Muscle layer of colon (tissue), 2 donors: ENCODE results near the gene IGF1R.

Experiments
- H3K27ac ChIP-seq: one replicate; pipeline ENCODE4 v1.7.0; 2013; ENCODE audit warnings: low read depth, mild to moderate bottlenecking, low read length, moderate library complexity
- H3K27me3 ChIP-seq, 2 donors: one replicate each; pipeline ENCODE4 v1.7.0; 2013; ENCODE audit warnings: low read length in 2 of 2, mild to moderate bottlenecking in 2 of 2; ENCODE audit not compliant: insufficient read depth in 2 of 2, control insufficient read depth in 1 of 2
- H3K36me3 ChIP-seq: one replicate; pipeline ENCODE4 v1.7.0; 2013; ENCODE audit warnings: mild to moderate bottlenecking, low read length; ENCODE audit not compliant: insufficient read depth
- H3K4me1 ChIP-seq: one replicate; pipeline ENCODE4 v1.7.0; 2013; ENCODE audit warnings: mild to moderate bottlenecking, low read length; ENCODE audit not compliant: insufficient read depth
- H3K4me3 ChIP-seq, 2 donors: one replicate each; pipeline ENCODE4 v1.7.0; 2013; ENCODE audit warnings: low read length in 2 of 2, low read depth in 1 of 2, mild to moderate bottlenecking in 1 of 2, moderate library complexity in 1 of 2
- H3K9ac ChIP-seq: one replicate; pipeline ENCODE4 v1.7.0; 2013; ENCODE audit warnings: low read length
- H3K9me3 ChIP-seq: one replicate; pipeline ENCODE4 v1.7.0; 2013; ENCODE audit warnings: mild to moderate bottlenecking, low read length
- donor health status: abdominal sarcoma.
- donor health status: Adenocarcinoma of cecum.

IGF1R gene

DNA sequence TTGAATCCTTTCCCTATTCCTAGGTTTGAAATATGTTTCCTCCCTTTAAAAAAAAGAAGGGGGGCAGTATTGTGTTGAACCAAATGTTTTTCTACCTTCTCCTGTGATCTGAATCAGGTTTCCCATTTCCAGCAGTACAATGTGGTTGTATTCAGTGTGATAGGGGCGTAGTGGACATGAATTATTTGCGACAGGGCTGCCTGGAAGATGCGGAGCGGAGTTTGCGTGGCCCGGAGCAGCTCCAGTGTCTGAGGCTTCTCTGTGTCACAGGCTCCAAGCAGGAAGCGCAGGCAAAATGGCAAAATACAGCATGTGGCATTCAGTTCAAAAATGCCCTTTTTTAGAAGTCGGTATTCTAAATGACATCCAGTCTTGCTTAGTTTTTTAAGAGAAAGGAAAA, 204.8 kb downstream of the IGF1R start:
- Histone ChIP-seq H3K36me3 (no peaks in the 10 kb centered on the region), H3K4me1 (peaks cover 73% of the 10 kb centered on the region), H3K27me3 (no peaks in the 10 kb centered on the region), H3K27ac (peak overlapping the region; percentile 92), H3K9ac (peak overlapping the region; percentile 49), H3K9me3 (no peaks in the 10 kb centered on the region), H3K4me3 (peak overlapping the region; percentile 73 to 91)

DNA sequence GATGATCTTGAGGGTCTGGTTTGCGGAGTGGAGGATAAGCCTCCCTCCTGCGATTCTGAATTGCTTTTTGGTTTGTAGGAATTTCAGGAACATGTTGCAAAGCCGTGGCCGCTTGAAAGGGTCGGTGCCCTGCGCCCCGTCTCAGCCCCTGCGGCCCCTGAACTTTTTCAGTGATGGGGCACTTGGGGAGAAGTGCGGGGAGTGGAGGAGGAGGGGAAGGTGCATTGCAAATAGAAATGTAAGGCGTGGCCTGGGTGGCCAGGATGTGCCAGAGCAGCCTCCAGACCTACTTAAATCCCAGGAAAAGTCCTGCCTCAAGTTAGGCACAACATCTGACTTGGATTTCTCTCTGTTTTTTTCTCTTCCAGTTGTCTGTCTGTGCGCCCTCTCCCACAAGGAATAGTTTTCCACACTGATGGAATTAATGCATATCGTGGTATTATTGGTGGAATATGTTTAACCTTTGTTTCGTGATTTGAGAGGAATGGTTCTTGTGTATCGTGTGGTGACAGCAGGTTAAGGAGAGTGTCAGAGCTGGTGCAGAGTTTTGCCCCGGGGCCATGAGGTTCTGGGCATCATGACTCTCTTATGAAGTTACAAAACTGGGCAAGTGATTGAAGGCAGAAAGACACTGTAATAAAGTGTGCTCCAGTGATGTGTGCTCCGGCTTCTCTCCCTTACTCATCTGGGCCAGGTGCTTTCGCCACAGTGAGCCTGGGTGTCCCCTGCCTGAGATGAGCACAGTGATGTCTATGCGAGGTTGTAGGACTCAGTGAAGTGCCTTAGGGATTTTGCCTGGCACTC, 205.5 kb downstream of the IGF1R start:
- Histone ChIP-seq H3K4me1 (peaks cover 76% of the 10 kb centered on the region), H3K9ac (peak overlapping the region; percentile 7), H3K9me3 (no peaks in the 10 kb centered on the region), H3K36me3 (no peaks in the 10 kb centered on the region), H3K27me3 (no peaks in the 10 kb centered on the region), H3K27ac (peak overlapping the region; percentile 92), H3K4me3 (peak overlapping the region; percentile 3 to 91)

DNA sequence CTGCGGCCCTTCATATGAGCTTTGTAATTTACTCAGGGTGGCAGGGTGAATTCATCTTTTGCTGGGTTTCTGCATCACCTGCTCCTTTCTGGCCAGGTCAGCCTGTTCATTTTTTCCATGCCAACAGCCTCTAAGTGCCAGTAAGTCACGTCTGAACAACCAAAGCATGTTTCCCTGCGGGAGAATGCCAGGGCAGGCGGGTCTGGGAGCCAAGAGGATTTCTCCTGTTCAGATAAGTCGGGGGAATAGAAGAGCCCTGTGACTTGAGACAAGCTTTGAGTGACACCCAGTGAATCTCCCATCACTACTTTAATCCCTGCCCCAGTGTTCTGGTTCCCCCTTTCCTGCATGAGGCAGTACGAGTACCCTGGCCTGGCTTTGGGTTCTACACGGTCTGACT, 206.2 kb downstream of the IGF1R start:
- Histone ChIP-seq H3K27me3 (no peaks in the 10 kb centered on the region), H3K9ac (peak overlapping the region; percentile 20), H3K36me3 (no peaks in the 10 kb centered on the region), H3K4me3 (peak overlapping the region in 1 of 2 donors; percentile 91), H3K27ac (peak overlapping the region; percentile 92), H3K4me1 (peaks cover 76% of the 10 kb centered on the region), H3K9me3 (no peaks in the 10 kb centered on the region)

DNA sequence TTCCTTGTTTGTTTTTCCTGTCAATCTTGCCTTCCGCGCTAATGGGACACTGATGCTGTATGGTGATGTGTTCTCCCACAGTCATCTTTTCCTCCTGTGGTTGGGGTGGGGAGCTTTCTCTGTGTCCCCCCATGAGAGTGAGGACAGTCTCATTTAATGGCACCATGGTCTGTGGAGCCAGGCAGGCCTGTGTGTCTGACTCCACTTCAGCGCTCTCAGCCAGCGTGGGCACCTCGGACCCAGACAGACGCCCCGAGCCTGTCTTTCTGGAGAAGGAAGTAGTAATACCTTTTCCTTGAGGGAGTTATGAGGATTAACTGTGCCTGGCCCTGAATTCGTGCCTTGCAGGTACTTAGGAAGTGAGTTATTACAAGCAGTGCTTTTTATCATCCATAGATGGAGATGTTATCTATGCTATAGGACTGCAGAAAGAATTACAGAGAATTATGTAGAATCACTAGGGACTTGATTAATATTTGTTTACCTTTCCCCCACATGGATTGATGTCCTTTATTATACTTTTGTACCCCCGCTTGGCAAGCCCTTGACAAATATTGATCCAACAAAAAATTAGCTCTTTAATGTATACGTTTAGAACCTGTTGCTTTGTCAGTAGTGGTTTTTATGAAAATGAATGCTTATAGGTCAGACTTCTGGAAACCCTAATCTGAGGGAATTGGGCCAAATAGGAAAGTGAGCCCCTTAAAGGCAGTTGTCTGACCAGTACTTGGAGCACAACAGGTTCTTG, 206.9 kb downstream of the IGF1R start:
- Histone ChIP-seq H3K4me1 (peaks cover 75% of the 10 kb centered on the region), H3K4me3 (no peak overlapping the region), H3K9ac (peak overlapping the region; percentile 20), H3K27ac (peak overlapping the region; percentile 92), H3K36me3 (no peaks in the 10 kb centered on the region), H3K27me3 (no peaks in the 10 kb centered on the region), H3K9me3 (no peaks in the 10 kb centered on the region)

DNA sequence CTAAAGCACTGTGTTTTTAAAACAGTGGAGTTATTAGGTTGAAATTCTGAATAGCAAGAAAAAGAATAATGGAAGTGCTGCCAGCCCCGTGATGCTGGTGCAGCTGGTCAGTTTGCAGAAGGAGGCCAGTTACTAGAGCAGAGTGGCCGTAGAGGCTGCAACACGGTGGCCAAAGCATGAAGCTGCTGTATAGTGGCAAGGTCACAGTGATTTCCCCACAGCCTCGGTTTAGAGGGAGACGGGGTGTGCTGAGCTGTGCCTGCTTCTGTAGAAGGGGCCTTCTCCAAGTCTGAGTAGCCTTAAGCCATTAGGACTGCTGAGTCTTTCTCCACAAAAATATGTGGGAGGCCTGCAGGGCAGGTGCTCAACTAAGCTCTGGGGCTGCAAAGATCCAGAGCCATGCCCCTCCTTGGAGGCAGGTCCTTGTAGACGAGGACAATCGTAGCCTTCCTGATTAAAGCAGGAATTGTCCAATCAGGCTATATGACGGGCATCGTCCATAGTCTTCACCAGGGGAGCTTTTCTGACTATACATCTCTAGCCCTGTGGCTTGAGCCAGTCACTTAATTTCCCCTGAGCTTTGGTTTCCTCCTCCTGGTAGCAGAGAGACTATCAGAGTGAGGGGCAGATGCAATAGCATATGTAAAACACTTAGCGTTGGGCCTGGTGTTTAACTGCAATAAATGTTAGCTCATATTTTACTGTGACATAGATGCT, 207.6 kb downstream of the IGF1R start:
- peak overlapping the region; percentile 92 for H3K27ac ChIP-seq
- H3K4me3 ChIP-seq, result no peak overlapping the region
- H3K9me3 ChIP-seq, result no peaks in the 10 kb centered on the region
- H3K4me1 ChIP-seq, result peaks cover 75% of the 10 kb centered on the region
- H3K27me3 ChIP-seq, result no peaks in the 10 kb centered on the region
- no peaks in the 10 kb centered on the region for H3K36me3 ChIP-seq
- no peak overlapping the region for H3K9ac ChIP-seq

DNA sequence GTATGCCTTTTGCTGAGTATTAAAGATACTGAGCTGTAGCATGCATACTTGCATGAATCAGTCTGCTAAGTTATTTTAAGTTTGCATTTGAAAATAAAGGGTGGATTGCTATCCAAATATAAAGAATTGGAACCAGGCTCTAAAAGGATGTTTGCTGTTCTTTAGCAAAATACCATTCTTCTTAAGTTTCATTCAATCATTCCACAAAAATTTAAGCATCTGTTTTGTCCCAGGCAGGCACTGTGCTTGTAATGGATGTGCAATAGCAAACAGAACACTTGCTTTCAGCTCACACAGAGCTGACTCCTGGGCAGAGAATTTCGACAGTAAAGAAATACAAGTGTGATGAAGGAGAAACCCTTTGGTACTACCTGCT, 208.2 kb downstream of the IGF1R start:
- Histone ChIP-seq H3K36me3 (no peaks in the 10 kb centered on the region), H3K27me3 (no peaks in the 10 kb centered on the region), H3K4me1 (peaks cover 75% of the 10 kb centered on the region), H3K4me3 (no peak overlapping the region), H3K9ac (no peak overlapping the region), H3K9me3 (no peaks in the 10 kb centered on the region), H3K27ac (peak overlapping the region; percentile 35)

DNA sequence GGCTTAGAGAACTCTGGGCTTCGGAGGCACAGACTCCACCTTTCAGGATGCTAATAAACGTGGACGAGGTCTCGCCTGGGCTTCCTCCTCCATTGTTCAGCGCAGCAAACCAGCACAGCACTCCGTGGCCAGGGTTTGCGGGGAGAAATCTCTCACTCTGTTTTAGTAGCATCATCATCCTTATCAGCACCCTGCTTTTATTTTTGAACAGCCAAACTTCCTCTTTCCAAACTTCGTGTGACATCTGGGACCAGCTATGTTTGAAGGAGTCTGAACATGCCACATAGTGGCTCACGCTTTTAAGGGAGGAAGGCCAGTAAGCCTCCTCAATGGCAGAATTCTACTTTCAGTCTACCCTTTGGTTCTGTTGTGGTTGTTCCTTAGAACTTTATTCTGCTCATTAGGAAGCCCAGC, 210.3 kb downstream of the IGF1R start:
- no peak overlapping the region for H3K9ac ChIP-seq
- no peaks in the 10 kb centered on the region for H3K9me3 ChIP-seq
- no peak overlapping the region for H3K4me3 ChIP-seq
- no peak overlapping the region for H3K27ac ChIP-seq
- H3K36me3 ChIP-seq, result no peaks in the 10 kb centered on the region
- H3K4me1 ChIP-seq, result peaks cover 81% of the 10 kb centered on the region
- H3K27me3 ChIP-seq, result no peaks in the 10 kb centered on the region

DNA sequence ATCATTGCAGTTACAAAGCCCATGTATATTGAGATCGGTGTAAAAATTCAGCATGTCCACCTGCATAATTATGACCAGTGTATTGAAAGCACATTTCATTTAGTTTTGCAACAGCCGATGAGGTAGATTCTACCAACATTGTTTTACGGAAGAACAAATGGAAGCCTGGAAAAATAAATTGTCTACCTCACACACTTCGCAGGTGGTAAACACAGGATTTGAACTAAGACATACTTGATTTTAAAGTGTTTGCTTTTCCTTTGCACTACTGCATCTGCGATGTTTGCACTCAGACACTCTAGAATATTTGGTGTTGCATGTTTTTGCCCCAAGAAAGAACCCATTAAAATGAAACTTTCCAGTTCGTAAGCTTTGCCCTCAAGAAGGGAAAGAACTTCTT, 210.8 kb downstream of the IGF1R start:
- Histone ChIP-seq H3K9ac (no peak overlapping the region), H3K27ac (no peak overlapping the region), H3K4me1 (peaks cover 80% of the 10 kb centered on the region), H3K9me3 (no peaks in the 10 kb centered on the region), H3K36me3 (no peaks in the 10 kb centered on the region), H3K27me3 (no peaks in the 10 kb centered on the region), H3K4me3 (no peak overlapping the region)

DNA sequence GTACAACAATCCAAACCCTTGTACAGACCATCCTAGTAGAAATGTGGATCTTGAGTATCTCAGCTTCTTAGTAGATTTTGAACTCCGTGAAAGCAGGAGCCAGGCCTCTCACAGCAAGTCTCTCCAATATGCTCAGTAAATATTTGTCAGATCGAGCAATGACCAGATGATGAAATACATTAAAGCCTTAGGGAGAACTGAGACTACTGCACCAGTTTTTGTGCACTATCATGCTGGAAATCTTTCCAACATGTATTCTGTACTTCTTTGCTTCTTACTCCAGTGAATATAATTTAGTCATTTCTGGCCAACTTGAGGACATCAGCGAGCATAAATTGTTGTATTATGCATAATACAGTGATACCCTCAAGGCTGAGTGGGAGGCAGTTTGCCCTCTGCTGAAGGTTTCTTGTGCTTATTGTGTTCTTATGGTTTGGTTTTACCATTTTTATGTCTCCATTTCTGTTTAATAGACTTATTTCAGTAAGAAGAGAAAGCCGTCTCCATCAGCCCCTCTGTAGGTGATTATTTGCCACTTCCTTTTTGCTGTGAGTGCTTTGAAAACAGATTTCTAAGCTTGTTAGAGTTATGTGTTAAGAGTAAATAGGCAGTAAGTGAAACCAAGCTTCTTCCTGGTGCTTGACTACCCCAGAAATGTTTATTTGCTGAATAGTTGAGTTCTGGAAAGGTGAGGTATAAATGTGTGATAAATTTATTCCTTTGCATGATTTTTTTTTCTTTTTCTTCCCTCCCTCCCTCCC, 212.1 kb downstream of the IGF1R start:
- H3K4me1 ChIP-seq, result peaks cover 67% of the 10 kb centered on the region

DNA sequence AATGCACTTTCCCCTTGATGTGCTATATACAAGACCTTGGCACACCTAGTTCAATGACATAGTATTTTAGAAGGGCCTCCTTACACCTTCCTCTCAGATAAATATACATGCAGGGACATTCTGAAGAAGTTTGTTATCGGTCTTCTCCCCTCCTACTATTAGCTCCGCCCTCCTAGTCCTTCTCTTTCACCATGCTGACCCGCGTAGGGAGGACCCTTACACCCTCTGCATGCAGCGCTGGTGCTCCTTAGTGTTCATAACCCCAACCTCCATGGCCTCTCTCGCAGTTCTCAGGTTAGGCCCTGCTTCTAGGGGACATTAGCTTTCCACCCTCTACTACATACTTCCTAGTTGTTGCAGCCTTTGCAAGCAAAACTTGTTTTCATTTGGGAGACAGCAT, 212.8 kb downstream of the IGF1R start:
- H3K4me1 ChIP-seq, result peaks cover 60% of the 10 kb centered on the region
- no peak overlapping the region for H3K9ac ChIP-seq
- no peaks in the 10 kb centered on the region for H3K27me3 ChIP-seq
- no peaks in the 10 kb centered on the region for H3K36me3 ChIP-seq
- no peak overlapping the region for H3K4me3 ChIP-seq
- no peaks in the 10 kb centered on the region for H3K9me3 ChIP-seq
- no peak overlapping the region for H3K27ac ChIP-seq

More for the DNA sequence above, 212.1 kb downstream of the IGF1R start:
- no peaks in the 10 kb centered on the region for H3K27me3 ChIP-seq
- H3K27ac ChIP-seq, result no peak overlapping the region
- H3K4me3 ChIP-seq, result no peak overlapping the region
- no peaks in the 10 kb centered on the region for H3K36me3 ChIP-seq
- H3K9me3 ChIP-seq, result no peaks in the 10 kb centered on the region
- no peak overlapping the region for H3K9ac ChIP-seq

DNA sequence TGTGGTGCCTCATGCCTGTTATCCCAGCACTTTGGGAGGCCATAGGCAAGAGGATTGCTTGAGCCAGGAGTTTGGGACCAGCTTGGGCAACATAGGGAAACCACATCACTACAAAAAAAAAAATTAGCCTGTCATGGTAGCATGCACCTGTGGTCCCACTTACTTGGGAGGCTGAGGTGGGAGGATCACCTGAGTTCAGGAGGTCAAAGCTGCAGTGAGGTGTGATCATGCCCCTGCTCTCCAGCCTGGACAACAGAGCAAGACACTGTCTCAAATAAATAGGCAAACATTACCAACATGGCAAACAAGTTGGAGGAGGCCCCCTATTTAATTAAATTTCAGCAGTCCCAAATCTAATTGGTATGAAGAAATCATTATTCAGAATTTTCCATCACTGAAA, 215.6 kb downstream of the IGF1R start:
- Histone ChIP-seq H3K4me1 (peaks cover 51% of the 10 kb centered on the region), H3K36me3 (no peaks in the 10 kb centered on the region), H3K4me3 (no peak overlapping the region), H3K9me3 (no peaks in the 10 kb centered on the region), H3K9ac (no peak overlapping the region), H3K27ac (no peak overlapping the region), H3K27me3 (no peaks in the 10 kb centered on the region)
